Stimulated activated CD4-positive, alpha-beta T cell treated with anti-CD3 and anti-CD28 coated beads, TNF-alpha, amount 100 ng/mL, for 1 hour (primary cell): ENCODE results near the gene DCAF12L2.
"Not testable (repeated sequence)": the region's sequence is repeated elsewhere in the genome, so short reads cannot be mapped to it uniquely, and the experiment has no call there.

Experiments
- DNase-seq, 3 donors: peaks; one replicate each; pipeline ENCODE4 v3.0.0-alpha.2; 2020; ENCODE audit warnings: low read depth in 3 of 3, low spot score in 1 of 3

Gene DCAF12L2

GRCh38 chrX:126165721-126166461 lies at the start of gene DCAF12L2:
Gene DCAF12L2, minus strand, starts transcription at chrX:126166289. Its CDS starts 365 bp downstream, at chrX:126165924.
- no peak for DNase-seq

DNA sequence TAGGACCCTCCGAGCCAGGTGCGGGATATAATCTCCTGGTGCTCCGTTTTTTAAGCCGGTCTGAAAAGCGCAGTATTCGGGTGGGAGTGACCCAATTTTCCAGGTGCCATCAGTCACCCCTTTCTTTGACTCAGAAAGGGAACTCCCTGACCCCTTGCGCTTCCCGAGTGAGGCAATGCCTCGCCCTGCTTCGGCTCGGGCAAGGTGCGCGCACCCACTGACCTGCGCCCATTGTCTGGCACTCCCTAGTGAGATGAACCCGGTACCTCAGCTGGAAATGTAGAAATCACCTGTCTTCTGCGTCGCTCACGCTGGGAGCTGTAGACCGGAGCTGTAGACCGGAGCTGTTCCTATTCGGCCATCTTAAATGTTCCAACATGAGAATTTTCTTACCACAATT lies 24.8 kb upstream of the DCAF12L2 start:
- DNase-seq: not testable (repeated sequence)

DNA sequence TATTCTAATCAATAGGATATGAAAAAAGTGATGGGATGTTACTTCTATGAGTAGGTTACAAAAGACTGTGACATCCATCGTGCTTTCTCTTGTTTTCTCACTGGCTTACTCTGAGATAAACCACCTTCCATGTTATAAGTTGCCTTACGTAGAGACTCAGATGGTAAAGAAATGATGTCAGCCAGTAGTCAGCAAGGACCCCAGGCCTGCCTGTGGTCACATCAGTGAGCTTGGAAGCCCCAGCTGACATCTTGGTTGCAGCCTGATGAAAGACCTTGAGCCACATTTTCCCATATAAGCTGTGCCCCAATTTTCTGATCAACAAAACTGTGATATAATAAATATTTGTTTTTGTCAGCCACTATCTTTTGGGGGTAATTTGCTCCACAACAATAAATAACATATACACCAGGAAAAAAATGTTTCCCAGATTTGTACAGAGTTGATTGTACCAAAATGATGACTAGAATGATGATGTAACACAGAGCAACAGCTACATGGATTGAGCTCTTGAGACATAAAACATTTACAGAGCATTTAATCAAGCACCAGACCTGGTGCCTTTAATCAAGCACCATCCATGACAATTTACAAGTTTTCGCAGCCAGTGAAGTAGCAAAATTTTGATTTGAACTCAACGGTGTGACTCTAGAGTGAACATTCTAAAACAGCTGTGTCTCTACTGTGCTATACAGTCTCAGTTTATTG lies 11.2 kb upstream of the DCAF12L2 start:
- DNase-seq: no peak

DNA sequence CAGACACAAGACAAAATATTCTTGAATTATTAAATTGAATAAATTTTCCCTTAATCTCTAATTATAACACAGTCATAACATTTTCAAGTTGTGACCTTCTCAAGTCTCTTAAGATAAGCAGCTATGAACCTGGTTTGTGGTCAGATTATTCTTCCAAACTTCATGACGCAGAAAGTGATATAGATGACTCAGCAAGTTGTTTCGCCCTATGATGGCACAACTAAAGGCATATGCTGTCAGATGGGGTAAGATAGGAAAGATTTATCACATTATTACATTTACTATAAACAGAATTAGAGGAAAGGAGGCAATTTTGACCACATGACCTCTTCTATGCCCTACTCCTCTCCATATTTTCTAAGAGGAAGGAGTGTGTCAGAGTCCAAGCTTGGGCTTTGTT lies 4.6 kb upstream of the DCAF12L2 start:
- DNase-seq: no peak

- DNase-seq: no peak
Measured at GRCh38 chrX:126167560-126167959, 1.5 kb upstream of the DCAF12L2 start.

GRCh38 chrX:126165401-126165720 lies 728 bp downstream of the DCAF12L2 start:
- no peak for DNase-seq

GRCh38 chrX:126164689-126165400 lies 1.2 kb downstream of the DCAF12L2 start:
- no peak for DNase-seq

DNA sequence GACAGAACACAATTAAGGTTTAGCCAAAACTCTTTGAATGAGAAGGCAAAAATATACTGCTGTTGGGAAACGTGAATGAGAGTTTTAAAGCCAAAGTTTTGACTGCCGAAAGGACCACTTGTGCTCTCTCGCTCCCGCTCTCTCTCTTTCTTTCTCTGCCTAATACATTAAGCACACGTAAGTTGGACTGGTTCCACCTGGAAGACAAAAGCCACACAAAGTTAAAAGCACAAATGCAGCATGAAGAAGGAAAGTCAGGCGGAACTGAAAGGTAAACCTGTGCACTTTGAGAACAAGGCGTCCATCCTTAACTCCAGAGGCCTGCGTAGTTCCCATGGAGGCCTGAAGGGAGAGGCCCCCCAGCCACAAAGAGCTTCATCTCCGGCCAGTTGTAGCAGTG lies 1.9 kb downstream of the DCAF12L2 start:
- DNase-seq: no peak

- no peak for DNase-seq
Measured at GRCh38 chrX:126141014-126141413, 25.1 kb downstream of the DCAF12L2 start.

DNA sequence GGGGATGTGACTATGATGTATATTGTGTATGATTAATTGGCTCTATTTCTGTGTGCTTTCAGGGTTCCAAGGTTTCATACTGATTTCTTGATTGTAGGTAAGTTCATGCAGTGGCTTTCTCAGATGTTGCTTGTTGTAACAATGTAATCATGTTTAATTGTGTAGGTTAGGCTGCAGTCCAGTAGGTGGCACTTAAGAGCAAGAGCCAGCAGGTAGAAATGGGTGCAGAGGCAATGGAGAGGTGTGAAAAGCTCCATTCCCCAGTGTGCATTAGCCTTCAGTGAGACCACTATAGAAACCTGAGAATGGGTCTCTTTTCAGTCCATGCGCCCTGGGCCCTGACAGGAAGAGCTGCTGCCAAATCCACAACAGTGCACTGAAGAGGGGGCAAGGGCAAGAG lies 28.2 kb downstream of the DCAF12L2 start:
- no peak for DNase-seq

GRCh38 chrX:126124721-126125120 lies 41.4 kb downstream of the DCAF12L2 start:
- no peak for DNase-seq
